Measurements from ENCODE around the gene CASP2.
A peak's percentile ranks its signal among the peaks of the same experiment; 100 is the strongest.
"Not testable (repeated sequence)": the region's sequence is repeated elsewhere in the genome, so short reads cannot be mapped to it uniquely, and the experiment has no call there.

The CASP2 gene

DNA sequence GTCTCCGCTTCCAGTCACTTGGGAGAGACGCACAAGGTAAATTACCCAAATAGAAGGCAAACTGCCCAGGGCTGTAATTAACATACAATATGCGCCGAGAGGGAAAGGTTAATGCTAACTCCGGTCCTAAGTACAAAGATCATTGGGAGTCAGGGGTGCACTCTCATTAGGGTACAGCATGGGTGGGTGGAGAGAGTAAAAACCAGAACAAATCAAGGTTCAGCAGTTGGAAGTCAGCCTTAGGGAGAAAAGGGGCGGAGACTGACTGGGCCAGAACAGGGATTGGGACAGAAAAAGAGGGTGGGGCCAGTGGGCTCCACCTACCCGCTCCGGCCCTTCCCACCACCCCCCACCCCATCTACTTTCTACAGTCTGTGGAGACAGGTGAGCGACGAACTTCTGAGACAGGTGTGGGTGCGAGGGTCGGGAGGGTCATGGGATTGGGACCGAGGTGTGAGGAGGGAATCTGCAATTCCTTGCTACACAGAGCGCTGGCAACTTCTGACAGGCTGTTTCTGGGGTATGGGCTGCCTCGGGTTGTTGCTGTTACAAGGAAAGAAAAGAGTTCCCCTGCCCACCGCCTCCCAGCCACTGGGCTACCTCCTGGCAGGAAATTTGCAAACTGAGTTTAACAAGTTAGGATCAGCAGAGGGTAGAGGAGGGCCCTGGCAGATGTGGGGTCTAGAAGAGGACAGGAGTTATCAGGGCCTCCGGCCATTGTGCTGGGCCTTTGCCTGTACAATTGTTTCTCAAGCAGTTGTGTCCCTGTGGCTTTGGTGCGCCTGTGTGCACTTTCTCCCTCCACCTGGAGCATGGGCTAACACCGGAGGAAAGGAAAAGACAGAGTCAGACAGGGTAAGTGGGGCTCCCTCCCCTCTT is 3.3 kb upstream of the CASP2 start, which contains the start of gene TMEM139:
TSS of gene TMEM139 (plus strand) at position 368 of the 879 bp plus-strand sequence. CDS start 1,000 bp downstream, outside the sequence.
- Histone ChIP-seq H3K4me1 (ENCODE audit: control insufficient read depth, insufficient read depth, low read length, poor library complexity, severe bottlenecking) (peaks cover 13% of the 10 kb centered on the region), H3K4me3 (ENCODE audit: extremely low read depth, insufficient read depth, low read length, poor library complexity, severe bottlenecking) (no peak within 1 kb of the TSS), H3K9me3 (ENCODE audit: control insufficient read depth, low read length) (peaks cover 12% of the 10 kb centered on the region), H3K36me3 (ENCODE audit: control insufficient read depth, insufficient read depth, low read length) (peaks cover under 1% of the 10 kb centered on the region), H3K27ac (ENCODE audit: low read depth, low read length, severe bottlenecking) (no peak within 1 kb of the TSS)
- WGBS, 2 experiments (ENCODE audit: insufficient coverage in 2 of 2), result 75 to 82% methylated on average over 9 to 10 of the region's 19 CpGs

DNA sequence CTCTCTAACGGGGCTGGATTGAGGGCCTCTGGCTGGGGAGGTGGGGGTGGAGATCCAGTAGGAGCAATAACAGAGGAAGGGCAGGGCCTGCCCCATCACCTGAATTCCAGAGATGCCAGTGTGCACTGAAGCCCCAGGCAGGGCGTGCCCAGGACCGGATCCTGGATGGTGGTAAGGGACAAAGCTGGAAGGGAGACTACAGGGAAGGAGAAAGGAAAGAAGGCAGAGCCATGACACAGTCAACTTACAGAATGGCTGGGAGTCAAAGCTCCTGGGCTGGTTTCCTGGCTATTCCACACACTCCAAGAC is 2.7 kb upstream of the CASP2 start:
- Histone ChIP-seq H3K27ac (ENCODE audit: low read depth, low read length, severe bottlenecking) (no peak overlapping the region), H3K9me3 (ENCODE audit: control insufficient read depth, low read length) (peaks cover 12% of the 10 kb centered on the region), H3K4me3 (ENCODE audit: extremely low read depth, insufficient read depth, low read length, poor library complexity, severe bottlenecking) (no peak overlapping the region), H3K4me1 (ENCODE audit: control insufficient read depth, insufficient read depth, low read length, poor library complexity, severe bottlenecking) (peaks cover 10% of the 10 kb centered on the region), H3K36me3 (ENCODE audit: control insufficient read depth, insufficient read depth, low read length) (peaks cover 6% of the 10 kb centered on the region)
- WGBS, 2 experiments (ENCODE audit: insufficient coverage in 2 of 2), result 91 to 93% methylated on average over 2 of the region's 3 CpGs

DNA sequence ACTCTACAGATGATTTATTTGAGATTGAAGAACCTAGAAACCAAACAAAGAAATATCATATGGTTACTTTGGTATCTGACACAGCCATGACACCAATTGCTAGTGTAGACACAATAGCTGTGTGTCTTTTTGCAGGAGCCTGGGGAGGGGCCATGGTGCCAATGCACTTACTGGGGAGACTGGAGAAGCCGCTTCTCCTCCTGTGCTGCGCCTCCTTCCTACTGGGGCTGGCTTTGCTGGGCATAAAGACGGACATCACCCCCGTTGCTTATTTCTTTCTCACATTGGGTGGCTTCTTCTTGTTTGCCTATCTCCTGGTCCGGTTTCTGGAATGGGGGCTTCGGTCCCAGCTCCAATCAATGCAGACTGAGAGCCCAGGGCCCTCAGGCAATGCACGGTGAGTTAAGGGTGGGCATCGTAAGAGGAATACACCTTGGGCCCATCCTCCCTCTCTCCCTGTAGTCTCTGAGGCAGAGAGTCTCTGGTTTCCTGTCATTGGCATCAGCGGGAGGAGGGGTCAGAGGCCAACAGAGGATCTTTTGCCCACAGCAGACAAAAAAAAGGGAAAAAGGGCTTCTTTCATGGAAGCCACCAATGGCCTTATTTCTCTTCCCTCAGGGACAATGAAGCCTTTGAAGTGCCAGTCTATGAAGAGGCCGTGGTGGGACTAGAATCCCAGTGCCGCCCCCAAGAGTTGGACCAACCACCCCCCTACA is 2.2 kb upstream of the CASP2 start:
- peaks cover 12% of the 10 kb centered on the region for H3K9me3 ChIP-seq (ENCODE audit: control insufficient read depth, low read length)
- no peak overlapping the region for H3K27ac ChIP-seq (ENCODE audit: low read depth, low read length, severe bottlenecking)
- peaks cover 12% of the 10 kb centered on the region for H3K36me3 ChIP-seq (ENCODE audit: control insufficient read depth, insufficient read depth, low read length)
- no peak overlapping the region for H3K4me3 ChIP-seq (ENCODE audit: extremely low read depth, insufficient read depth, low read length, poor library complexity, severe bottlenecking)
- 92% methylated on average over 8 to 9 of the region's 11 CpGs for WGBS, 2 experiments (ENCODE audit: insufficient coverage in 2 of 2)
- H3K4me1 ChIP-seq (ENCODE audit: control insufficient read depth, insufficient read depth, low read length, poor library complexity, severe bottlenecking), result peaks cover 15% of the 10 kb centered on the region

- Histone ChIP-seq H3K27ac (ENCODE audit: low read depth, low read length, severe bottlenecking) (no peak overlapping the region), H3K36me3 (ENCODE audit: control insufficient read depth, insufficient read depth, low read length) (peaks cover 17% of the 10 kb centered on the region), H3K9me3 (ENCODE audit: control insufficient read depth, low read length) (peaks cover 12% of the 10 kb centered on the region), H3K4me3 (ENCODE audit: extremely low read depth, insufficient read depth, low read length, poor library complexity, severe bottlenecking) (no peak overlapping the region), H3K4me1 (ENCODE audit: control insufficient read depth, insufficient read depth, low read length, poor library complexity, severe bottlenecking) (peaks cover 17% of the 10 kb centered on the region)
- 83 to 86% methylated on average over 4 of the region's 6 CpGs for WGBS, 2 experiments (ENCODE audit: insufficient coverage in 2 of 2)
Measured at GRCh38 chr7:143286522-143286890, 1.6 kb upstream of the CASP2 start.

- peak overlapping the region; percentile 86 for H3K4me3 ChIP-seq (ENCODE audit: extremely low read depth, insufficient read depth, low read length, poor library complexity, severe bottlenecking)
- 89 to 94% methylated on average over 17 of the region's 17 CpGs for WGBS, 2 experiments (ENCODE audit: insufficient coverage in 2 of 2)
- H3K36me3 ChIP-seq (ENCODE audit: control insufficient read depth, insufficient read depth, low read length), result peaks cover 26% of the 10 kb centered on the region
- H3K4me1 ChIP-seq (ENCODE audit: control insufficient read depth, insufficient read depth, low read length, poor library complexity, severe bottlenecking), result peaks cover 17% of the 10 kb centered on the region
- H3K27ac ChIP-seq (ENCODE audit: low read depth, low read length, severe bottlenecking), result no peak overlapping the region
- peaks cover 12% of the 10 kb centered on the region for H3K9me3 ChIP-seq (ENCODE audit: control insufficient read depth, low read length)
Measured at GRCh38 chr7:143287339-143287934, 714 bp upstream of the CASP2 start.

GRCh38 chr7:143288836-143289235 is 685 bp downstream of the CASP2 start:
- H3K27ac ChIP-seq (ENCODE audit: low read depth, low read length, severe bottlenecking), result peak overlapping the region; percentile 85
- WGBS, 2 experiments (ENCODE audit: insufficient coverage in 2 of 2), result 2 to 3% methylated on average over 5 to 8 of the region's 11 CpGs
- peaks cover 22% of the 10 kb centered on the region for H3K4me1 ChIP-seq (ENCODE audit: control insufficient read depth, insufficient read depth, low read length, poor library complexity, severe bottlenecking)
- H3K4me3 ChIP-seq (ENCODE audit: extremely low read depth, insufficient read depth, low read length, poor library complexity, severe bottlenecking), result peak overlapping the region; percentile 86
- peaks cover 40% of the 10 kb centered on the region for H3K36me3 ChIP-seq (ENCODE audit: control insufficient read depth, insufficient read depth, low read length)
- H3K9me3 ChIP-seq (ENCODE audit: control insufficient read depth, low read length), result peaks cover 12% of the 10 kb centered on the region

DNA sequence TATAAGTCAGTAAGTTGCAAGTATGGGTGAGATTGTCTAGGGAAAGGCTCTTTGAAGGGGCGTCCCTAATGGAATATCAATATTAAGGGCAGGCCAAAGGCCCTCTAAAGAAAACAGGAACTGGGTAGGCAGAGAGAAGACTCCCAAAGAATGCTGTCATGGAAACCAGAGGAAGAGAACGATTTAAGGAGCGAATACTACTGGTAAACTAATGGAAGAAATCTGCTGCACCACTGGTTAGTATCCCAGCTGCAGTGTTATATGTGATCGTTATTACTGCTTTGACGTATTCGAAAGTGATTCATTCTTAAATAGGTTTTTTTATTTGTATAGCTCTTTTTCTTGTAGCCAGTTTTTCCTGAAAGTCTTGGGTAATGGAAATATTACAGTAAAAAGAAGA is 1.3 kb downstream of the CASP2 start:
- H3K9me3 ChIP-seq (ENCODE audit: control insufficient read depth, low read length), result peaks cover 12% of the 10 kb centered on the region
- 44 to 56% methylated on average over 5 to 6 of the region's 6 CpGs for WGBS, 2 experiments (ENCODE audit: insufficient coverage in 2 of 2)
- H3K36me3 ChIP-seq (ENCODE audit: control insufficient read depth, insufficient read depth, low read length), result peaks cover 46% of the 10 kb centered on the region
- peak overlapping the region; percentile 86 for H3K4me3 ChIP-seq (ENCODE audit: extremely low read depth, insufficient read depth, low read length, poor library complexity, severe bottlenecking)
- peaks cover 22% of the 10 kb centered on the region for H3K4me1 ChIP-seq (ENCODE audit: control insufficient read depth, insufficient read depth, low read length, poor library complexity, severe bottlenecking)
- peak overlapping the region; percentile 85 for H3K27ac ChIP-seq (ENCODE audit: low read depth, low read length, severe bottlenecking)

GRCh38 chr7:143289888-143290287 is 1.7 kb downstream of the CASP2 start:
- WGBS, 2 experiments (ENCODE audit: insufficient coverage in 2 of 2), result 74 to 100% methylated on average over 1 to 3 of the region's 4 CpGs
- Histone ChIP-seq H3K4me3 (ENCODE audit: extremely low read depth, insufficient read depth, low read length, poor library complexity, severe bottlenecking) (peak overlapping the region; percentile 86), H3K36me3 (ENCODE audit: control insufficient read depth, insufficient read depth, low read length) (peaks cover 50% of the 10 kb centered on the region), H3K4me1 (ENCODE audit: control insufficient read depth, insufficient read depth, low read length, poor library complexity, severe bottlenecking) (peaks cover 22% of the 10 kb centered on the region), H3K9me3 (ENCODE audit: control insufficient read depth, low read length) (peaks cover 12% of the 10 kb centered on the region)
- H3K27ac ChIP-seq (ENCODE audit: low read depth, low read length, severe bottlenecking), result not testable (repeated sequence)

- H3K27ac ChIP-seq (ENCODE audit: low read depth, low read length, severe bottlenecking), result no peak overlapping the region
- peaks cover 54% of the 10 kb centered on the region for H3K36me3 ChIP-seq (ENCODE audit: control insufficient read depth, insufficient read depth, low read length)
- H3K9me3 ChIP-seq (ENCODE audit: control insufficient read depth, low read length), result peaks cover 12% of the 10 kb centered on the region
- peaks cover 20% of the 10 kb centered on the region for H3K4me1 ChIP-seq (ENCODE audit: control insufficient read depth, insufficient read depth, low read length, poor library complexity, severe bottlenecking)
- 87 to 100% methylated on average over 2 to 4 of the region's 4 CpGs for WGBS, 2 experiments (ENCODE audit: insufficient coverage in 2 of 2)
- H3K4me3 ChIP-seq (ENCODE audit: extremely low read depth, insufficient read depth, low read length, poor library complexity, severe bottlenecking), result peak overlapping the region; percentile 86
Measured at GRCh38 chr7:143290293-143290692, 2.1 kb downstream of the CASP2 start.

- H3K36me3 ChIP-seq (ENCODE audit: control insufficient read depth, insufficient read depth, low read length), result peaks cover 80% of the 10 kb centered on the region
- 94 to 100% methylated on average over 2 of the region's 5 CpGs for WGBS, 2 experiments (ENCODE audit: insufficient coverage in 2 of 2)
Measured at GRCh38 chr7:143292876-143293275, 4.7 kb downstream of the CASP2 start.

More at GRCh38 chr7:143292876-143293275, 4.7 kb downstream of the CASP2 start:
- Histone ChIP-seq H3K9me3 (ENCODE audit: control insufficient read depth, low read length) (no peaks in the 10 kb centered on the region), H3K4me3 (ENCODE audit: extremely low read depth, insufficient read depth, low read length, poor library complexity, severe bottlenecking) (no peak overlapping the region), H3K4me1 (ENCODE audit: control insufficient read depth, insufficient read depth, low read length, poor library complexity, severe bottlenecking) (peaks cover 26% of the 10 kb centered on the region), H3K27ac (ENCODE audit: low read depth, low read length, severe bottlenecking) (no peak overlapping the region)

All from mesodermal cell (in vitro differentiated cells).